ENCODE results near the gene TYMS.

Gene TYMS

GRCh38 chr18:647304-647703 lies 10.1 kb upstream of the TYMS start:
- DNase-seq (ENCODE audit: low read depth) = no peak

GRCh38 chr18:649341-649740 lies 8.1 kb upstream of the TYMS start:
- DNase-seq (ENCODE audit: low read depth) = no peak

- no peak for DNase-seq (ENCODE audit: low read depth)
These were observed 7.0 kb upstream of the TYMS start for GRCh38 chr18:650428-650858.

GRCh38 chr18:652131-652530 lies 5.3 kb upstream of the TYMS start:
- DNase-seq (ENCODE audit: low read depth) = no peak

- no peak for DNase-seq (ENCODE audit: low read depth)
These were observed 3.9 kb upstream of the TYMS start for GRCh38 chr18:653512-653911.

- no peak for DNase-seq (ENCODE audit: low read depth)
These were observed 2.9 kb upstream of the TYMS start for GRCh38 chr18:654601-655000.

- DNase-seq (ENCODE audit: low read depth) = no peak
These were observed 2.0 kb upstream of the TYMS start for GRCh38 chr18:655445-655844.

GRCh38 chr18:658001-658946 lies 821 bp downstream of the TYMS start:
- DNase-seq (ENCODE audit: low read depth) = no peak

GRCh38 chr18:658947-659533 lies 1.6 kb downstream of the TYMS start:
- no peak for DNase-seq (ENCODE audit: low read depth)

GRCh38 chr18:659597-659996 lies 2.1 kb downstream of the TYMS start:
- no peak for DNase-seq (ENCODE audit: low read depth)

- DNase-seq (ENCODE audit: low read depth) = no peak
These were observed 4.7 kb downstream of the TYMS start for GRCh38 chr18:662197-662596.

- DNase-seq (ENCODE audit: low read depth) = no peak
These were observed 8.7 kb downstream of the TYMS start for GRCh38 chr18:666177-666576.

GRCh38 chr18:666628-667027 lies 9.2 kb downstream of the TYMS start:
- no peak for DNase-seq (ENCODE audit: low read depth)

- DNase-seq (ENCODE audit: low read depth) = no peak
These were observed 10.8 kb downstream of the TYMS start for GRCh38 chr18:668260-668659.

- DNase-seq (ENCODE audit: low read depth) = no peak
These were observed 11.6 kb downstream of the TYMS start for GRCh38 chr18:669077-669476.

GRCh38 chr18:670522-670921 lies 13.1 kb downstream of the TYMS start:
- no peak for DNase-seq (ENCODE audit: low read depth)

GRCh38 chr18:671405-671804 lies 14.0 kb downstream of the TYMS start:
- no peak for DNase-seq (ENCODE audit: low read depth)

- no peak for DNase-seq (ENCODE audit: low read depth)
These were observed 15.9 kb downstream of the TYMS start for GRCh38 chr18:673317-673716.

- no peak for DNase-seq (ENCODE audit: low read depth)
These were observed 16.3 kb downstream of the TYMS start for GRCh38 chr18:673769-674168.

GRCh38 chr18:675307-675706 lies 17.9 kb downstream of the TYMS start:
- no peak for DNase-seq (ENCODE audit: low read depth)

- no peak for DNase-seq (ENCODE audit: low read depth)
These were observed 18.6 kb downstream of the TYMS start for GRCh38 chr18:676069-676468.

GRCh38 chr18:676736-677135 lies 19.3 kb downstream of the TYMS start:
- DNase-seq (ENCODE audit: low read depth) = no peak

GRCh38 chr18:677145-677544 lies 19.7 kb downstream of the TYMS start:
- no peak for DNase-seq (ENCODE audit: low read depth)

- DNase-seq (ENCODE audit: low read depth) = no peak
These were observed 20.5 kb downstream of the TYMS start for GRCh38 chr18:677951-678381.

All from activated T-helper 1 cell treated with Interleukin-2 at 50 U/mL for 16 hours (primary cell).